Neural crest cell (in vitro differentiated cells): Measurements from ENCODE around the gene PLK3. TPM values are rescaled to one million over a fixed set of nuclear protein-coding genes. Genes with fewer than 3 reads are reported as not detected.
"Not testable (repeated sequence)": the region's sequence is repeated elsewhere in the genome, so short reads cannot be mapped to it uniquely, and the experiment has no call there.

Source experiments
- DNase-seq: peaks from one replicate; pipeline ENCODE4 v3.0.0; 2021; ENCODE audit warnings: low read depth, mixed read lengths, low spot score
- H3K27ac Mint-ChIP-seq: one replicate; pipeline ENCODE4 v1.8.0; 2021; ENCODE audit warnings: mild to moderate bottlenecking, mixed read lengths; ENCODE audit not compliant: unreplicated experiment
- H3K27me3 Mint-ChIP-seq: 2 replicates; pipeline ENCODE4 v1.8.0; 2021; ENCODE audit warnings: low read depth, mild to moderate bottlenecking, mixed read lengths
- H3K36me3 Mint-ChIP-seq: 2 replicates; pipeline ENCODE4 v1.8.0; 2021; ENCODE audit warnings: low read depth, mild to moderate bottlenecking, mixed read lengths
- H3K4me1 Mint-ChIP-seq: 2 replicates; pipeline ENCODE4 v1.8.0; 2021; ENCODE audit warnings: mixed read lengths
- H3K4me3 Mint-ChIP-seq: one replicate; pipeline ENCODE4 v1.8.0; 2021; ENCODE audit warnings: mild to moderate bottlenecking, mixed read lengths
- H3K9me3 Mint-ChIP-seq: 2 replicates; pipeline ENCODE4 v1.8.0; 2021; ENCODE audit warnings: mixed read lengths
- CTCF ChIP-seq: fragments of 200-600 bp; sonication (generic); conservative IDR thresholded peaks from 2 replicates; pipeline ENCODE4 v1.5.0; 2021; ENCODE audit warnings: antibody characterized with exemption, mild to moderate bottlenecking
- total RNA-seq: library from RNA; stranded (reverse); gene quantifications from 2 replicates; pipeline ENCODE4 v1.2.1, GENCODE V29; 2021

PLK3 gene
- total RNA-seq, 1 donor from 2014 or later = 15.3 TPM

GRCh38 chr1:44831516-44831915 lies 31.3 kb downstream of the PLK3 start:
- H3K27ac Mint-ChIP-seq = no peak overlapping the region
- H3K9me3 Mint-ChIP-seq = no peaks in the 10 kb centered on the region
- H3K27me3 Mint-ChIP-seq = peaks cover 4% of the 10 kb centered on the region
- H3K4me3 Mint-ChIP-seq = no peak overlapping the region
- H3K4me1 Mint-ChIP-seq = peaks cover 8% of the 10 kb centered on the region
- no peaks in the 10 kb centered on the region for H3K36me3 Mint-ChIP-seq
- TF ChIP-seq CTCF = no peak
- no peak for DNase-seq

GRCh38 chr1:44832056-44832705 lies 32.0 kb downstream of the PLK3 start:
- Mint-ChIP-seq H3K27ac (no peak overlapping the region), H3K4me1 (peaks cover 8% of the 10 kb centered on the region), H3K4me3 (no peak overlapping the region), H3K27me3 (peaks cover 4% of the 10 kb centered on the region), H3K9me3 (no peaks in the 10 kb centered on the region), H3K36me3 (no peaks in the 10 kb centered on the region)
- TF ChIP-seq CTCF = no peak
- no peak for DNase-seq

- DNase-seq = no peak
- Mint-ChIP-seq H3K4me1 (peaks cover 8% of the 10 kb centered on the region), H3K9me3 (no peaks in the 10 kb centered on the region), H3K27me3 (peaks cover 5% of the 10 kb centered on the region), H3K4me3 (no peak overlapping the region), H3K36me3 (no peaks in the 10 kb centered on the region), H3K27ac (no peak overlapping the region)
- no peak for TF ChIP-seq CTCF
These were observed 34.2 kb downstream of the PLK3 start for GRCh38 chr1:44834328-44834727.

DNA sequence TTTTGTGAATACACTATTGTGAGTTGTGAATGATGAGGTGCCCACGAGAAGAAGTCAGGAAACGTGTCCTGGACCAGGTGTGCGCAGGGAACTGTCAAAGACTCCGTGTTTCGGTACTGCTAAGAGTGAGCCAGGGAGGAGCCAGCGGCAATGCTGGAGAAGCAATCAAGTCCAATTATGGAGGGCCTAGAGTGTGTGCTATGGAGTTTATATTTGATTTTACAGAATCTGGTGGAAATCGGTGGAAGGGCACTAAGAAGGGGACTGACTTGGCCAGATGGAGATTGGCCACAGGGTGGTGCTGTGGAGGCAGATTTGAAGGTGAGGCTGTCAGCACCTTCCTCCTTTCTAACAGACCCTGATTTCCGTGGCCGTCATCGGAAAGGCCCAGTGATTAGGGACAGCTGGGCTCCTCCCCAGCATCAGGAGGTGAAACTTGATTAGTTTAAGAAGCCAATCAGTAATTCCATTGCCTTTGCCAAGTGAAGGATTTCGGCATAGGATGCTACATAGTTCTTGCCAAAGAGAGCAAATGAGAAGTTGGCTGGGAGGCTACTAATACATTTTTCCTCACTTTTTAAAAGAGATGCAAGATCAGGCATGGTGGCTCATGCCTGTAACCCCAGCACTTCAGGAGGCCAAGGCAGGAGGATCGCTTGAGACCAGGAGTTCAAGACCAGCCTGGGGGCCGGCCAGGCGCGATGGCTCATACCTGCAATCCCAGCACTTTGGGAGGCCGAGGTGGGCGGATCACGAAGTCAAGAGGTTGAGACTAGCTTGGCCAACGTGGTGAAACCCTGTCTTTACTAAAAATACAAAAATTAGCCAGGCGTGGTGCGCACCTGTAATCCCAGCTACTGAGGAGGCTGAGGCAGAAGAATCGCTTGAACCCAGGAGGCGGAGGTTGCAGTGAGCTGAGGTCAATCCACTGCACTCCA lies 35.8 kb downstream of the PLK3 start:
- no peaks in the 10 kb centered on the region for H3K9me3 Mint-ChIP-seq
- peaks cover 10% of the 10 kb centered on the region for H3K27me3 Mint-ChIP-seq
- no peaks in the 10 kb centered on the region for H3K36me3 Mint-ChIP-seq
- H3K4me1 Mint-ChIP-seq = peaks cover 8% of the 10 kb centered on the region
- H3K4me3 Mint-ChIP-seq = no peak overlapping the region
- peak; percentile 87 for TF ChIP-seq CTCF
- DNase-seq = peak; percentile 90
- H3K27ac Mint-ChIP-seq = no peak overlapping the region

DNA sequence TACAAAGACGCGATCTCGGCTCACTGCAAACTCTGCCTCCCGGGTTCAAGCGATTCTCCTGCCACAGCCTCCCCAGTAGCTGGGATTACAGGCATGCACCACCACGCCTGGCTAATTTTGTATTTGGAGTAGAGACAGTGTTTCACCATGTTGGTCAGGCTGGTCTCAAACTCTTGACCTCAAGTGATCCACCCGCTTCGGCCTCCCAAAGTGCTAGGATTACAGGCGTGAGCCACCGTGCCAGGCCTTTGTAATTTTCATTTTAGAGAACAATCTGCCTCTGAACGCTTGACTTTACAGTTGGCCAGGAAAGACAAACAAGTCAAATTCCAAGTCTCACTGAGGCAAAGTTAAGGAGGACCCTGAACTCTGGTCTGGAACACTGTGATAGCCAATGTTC lies 38.1 kb downstream of the PLK3 start:
- DNase-seq, H3K4me3 Mint-ChIP-seq, H3K27ac Mint-ChIP-seq, H3K9me3 Mint-ChIP-seq, H3K36me3 Mint-ChIP-seq: not testable (repeated sequence)
- Mint-ChIP-seq H3K4me1 (peaks cover 12% of the 10 kb centered on the region), H3K27me3 (peaks cover 28% of the 10 kb centered on the region)

- Mint-ChIP-seq H3K4me1 (peaks cover 18% of the 10 kb centered on the region), H3K27me3 (peaks cover 32% of the 10 kb centered on the region), H3K4me3 (peak overlapping the region; percentile 21), H3K27ac (no peak overlapping the region), H3K36me3 (no peaks in the 10 kb centered on the region), H3K9me3 (no peaks in the 10 kb centered on the region)
- no peak for TF ChIP-seq CTCF
- no peak for DNase-seq
These were observed 39.4 kb downstream of the PLK3 start for GRCh38 chr1:44839576-44839975.
